Stimulated activated CD4-positive, alpha-beta T cell treated with anti-CD3 and anti-CD28 coated beads, Interleukin-15, amount 100 ng/mL, for 48 hours (primary cell): ENCODE data around the gene PCDH15.
"Not testable (repeated sequence)": the region's sequence is repeated elsewhere in the genome, so short reads cannot be mapped to it uniquely, and the experiment has no call there.

Experiments
- DNase-seq, 2 donors: peaks; one replicate each; pipeline ENCODE4 v3.0.0-alpha.2; 2020; ENCODE audit warnings: low read depth in 2 of 2

The PCDH15 gene

GRCh38 chr10:53983431-53983830 lies 817.6 kb downstream of the PCDH15 start:
- DNase-seq: no peak

GRCh38 chr10:53980210-53980609 lies 820.8 kb downstream of the PCDH15 start:
- DNase-seq: no peak

- DNase-seq: no peak
These were observed 822.7 kb downstream of the PCDH15 start for GRCh38 chr10:53978301-53978700.

- no peak for DNase-seq
These were observed 823.8 kb downstream of the PCDH15 start for GRCh38 chr10:53977267-53977666.

- DNase-seq: no peak
These were observed 843.6 kb downstream of the PCDH15 start for GRCh38 chr10:53957401-53957800.

- no peak for DNase-seq
These were observed 845.9 kb downstream of the PCDH15 start for GRCh38 chr10:53955091-53955490.

- no peak for DNase-seq
These were observed 848.1 kb downstream of the PCDH15 start for GRCh38 chr10:53952698-53953630.

- no peak for DNase-seq
These were observed 861.4 kb downstream of the PCDH15 start for GRCh38 chr10:53939654-53940053.

- DNase-seq: no peak
These were observed 870.4 kb downstream of the PCDH15 start for GRCh38 chr10:53930648-53931047.

GRCh38 chr10:53924051-53924700 lies 876.9 kb downstream of the PCDH15 start:
- DNase-seq: not testable (repeated sequence)

- no peak for DNase-seq
These were observed 882.3 kb downstream of the PCDH15 start for GRCh38 chr10:53918755-53919154.

GRCh38 chr10:53909791-53910190 lies 891.2 kb downstream of the PCDH15 start:
- DNase-seq: no peak

GRCh38 chr10:53904506-53905241 lies 896.4 kb downstream of the PCDH15 start:
- DNase-seq: no peak

- no peak for DNase-seq
These were observed 897.3 kb downstream of the PCDH15 start for GRCh38 chr10:53903756-53904155.

- DNase-seq: no peak
These were observed 901.4 kb downstream of the PCDH15 start for GRCh38 chr10:53899463-53900160.

GRCh38 chr10:53898532-53898931 lies 902.5 kb downstream of the PCDH15 start:
- no peak for DNase-seq

GRCh38 chr10:53894145-53894544 lies 906.9 kb downstream of the PCDH15 start:
- no peak for DNase-seq

- no peak for DNase-seq
These were observed 908.0 kb downstream of the PCDH15 start for GRCh38 chr10:53893061-53893460.

GRCh38 chr10:53886325-53887300 lies 914.4 kb downstream of the PCDH15 start:
- DNase-seq: no peak

- DNase-seq: no peak
These were observed 936.2 kb downstream of the PCDH15 start for GRCh38 chr10:53864846-53865245.
